Measurements from ENCODE around the gene PHF21B.

PHF21B gene

DNA sequence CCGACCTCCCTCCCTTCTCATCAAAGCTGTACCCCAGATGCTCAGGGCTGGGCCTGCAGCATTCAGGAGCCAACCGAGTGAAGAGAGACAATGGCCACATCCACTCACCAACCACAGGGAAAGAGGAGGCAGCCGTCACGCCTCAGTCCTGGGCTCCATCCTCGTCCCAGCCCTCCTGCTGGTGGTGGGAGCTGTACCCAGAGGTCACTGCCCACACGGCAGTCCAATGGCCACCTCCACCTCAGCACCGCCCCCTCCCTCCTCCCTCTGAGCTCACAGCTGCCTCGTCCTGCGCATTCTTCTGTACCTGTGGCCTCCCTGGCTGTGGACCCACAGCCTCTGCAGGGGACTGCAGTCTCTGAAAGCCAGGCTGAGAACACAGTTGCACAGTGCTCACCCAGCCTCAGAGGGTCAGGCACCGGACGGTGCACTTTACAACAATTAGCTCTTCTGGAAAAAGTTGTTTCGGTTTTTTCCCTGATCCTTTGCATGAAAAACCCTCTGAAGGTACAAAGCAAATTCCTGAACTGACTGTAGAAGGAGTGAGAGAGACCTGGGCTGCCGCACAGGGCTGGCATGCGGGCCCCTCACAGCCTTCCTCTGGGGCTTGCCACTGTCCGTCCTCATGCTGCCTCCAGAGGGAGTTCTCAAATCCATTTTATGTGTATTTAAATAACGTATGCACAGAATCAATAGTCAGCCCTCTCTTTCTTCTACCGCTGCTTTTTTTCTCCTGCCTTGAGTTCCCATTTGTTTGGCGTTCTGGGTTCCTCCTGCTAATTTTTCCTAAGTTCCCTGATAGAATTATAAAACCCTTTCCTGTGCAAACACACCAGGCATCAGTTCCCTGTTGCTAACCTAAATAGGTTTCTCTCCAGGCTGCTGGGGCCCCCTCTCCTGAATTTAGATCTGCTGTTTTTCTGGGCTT lies 52.7 kb downstream of the PHF21B start:
- no peak for DNase-seq

DNA sequence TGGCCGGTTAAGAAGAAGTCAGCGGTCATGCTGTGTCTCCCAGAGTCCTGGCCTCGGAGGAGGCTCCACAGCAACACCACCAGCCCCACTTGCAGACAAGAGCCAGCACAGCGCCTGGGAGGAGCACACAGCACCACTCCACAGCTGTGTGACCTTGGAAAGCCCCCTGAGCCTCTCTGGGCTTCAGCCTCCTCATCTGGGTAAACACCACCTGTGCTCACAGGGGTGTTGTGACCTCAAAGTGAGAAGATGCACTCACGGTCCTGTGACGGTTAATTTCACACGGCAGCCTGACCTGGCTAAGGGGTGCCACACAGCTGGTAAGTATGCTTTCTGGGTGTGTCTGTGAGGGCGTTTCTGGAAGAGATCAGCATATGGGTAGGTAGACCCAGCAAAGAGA lies 54.7 kb downstream of the PHF21B start:
- DNase-seq: no peak

GRCh38 chr22:44954149-44954548 lies 55.7 kb downstream of the PHF21B start:
- DNase-seq: no peak

DNA sequence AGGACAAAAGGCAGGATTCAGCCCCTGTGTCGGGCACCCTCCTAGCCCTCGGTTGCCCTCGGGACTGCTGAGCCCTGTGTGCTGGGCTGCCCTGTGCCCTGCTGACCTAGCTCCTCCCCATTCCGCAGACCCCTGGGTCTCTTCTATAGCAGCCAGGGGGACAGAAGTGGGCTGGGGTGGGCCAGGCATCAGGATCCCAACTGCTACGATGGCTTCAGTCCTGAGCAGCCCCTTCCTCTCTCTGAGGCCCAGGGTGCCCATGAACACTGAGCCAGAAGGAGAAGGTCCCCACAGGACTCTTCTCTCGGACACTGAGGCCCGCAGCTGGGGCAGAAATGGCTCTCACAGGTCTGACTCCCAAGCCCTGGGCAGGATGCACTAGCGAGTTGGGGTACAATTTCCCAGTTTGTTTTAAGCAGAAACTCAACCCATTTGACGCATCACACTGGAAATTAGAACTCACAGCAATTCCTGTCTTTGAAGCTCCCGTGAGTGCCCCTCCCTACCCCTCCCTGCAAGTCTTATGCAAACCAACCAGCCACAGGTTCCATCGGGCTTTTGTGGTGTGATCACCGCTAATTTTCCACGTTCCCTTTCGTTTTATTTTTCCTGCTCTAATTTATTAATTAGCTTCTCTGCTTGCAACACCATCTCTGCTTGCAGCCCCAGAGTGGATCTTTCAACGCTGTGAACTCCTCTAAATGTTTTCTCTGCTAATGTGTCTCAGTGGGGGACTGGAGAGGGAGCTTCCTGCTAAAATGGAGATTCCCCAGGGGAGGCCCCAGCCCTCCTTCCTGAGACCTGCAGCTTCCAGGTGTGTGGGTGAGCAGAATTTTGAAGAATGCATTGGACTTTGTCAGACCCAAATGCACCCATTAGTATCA lies 56.7 kb downstream of the PHF21B start:
- DNase-seq: no peak

DNA sequence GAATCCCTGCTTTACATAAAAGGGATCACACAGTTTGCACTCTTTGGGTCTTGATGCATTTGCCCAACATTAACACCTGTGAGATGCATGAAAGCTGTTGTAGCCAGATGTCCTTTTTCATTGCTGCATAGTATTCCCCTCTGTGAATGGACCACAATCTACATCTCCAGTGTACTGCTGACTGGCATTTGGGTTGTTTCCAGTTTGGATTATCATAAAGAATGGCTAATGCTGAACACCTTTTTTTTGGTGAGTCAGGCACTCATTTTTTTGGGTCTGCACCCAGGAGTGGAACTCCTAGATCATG lies 58.3 kb downstream of the PHF21B start:
- DNase-seq: no peak

DNA sequence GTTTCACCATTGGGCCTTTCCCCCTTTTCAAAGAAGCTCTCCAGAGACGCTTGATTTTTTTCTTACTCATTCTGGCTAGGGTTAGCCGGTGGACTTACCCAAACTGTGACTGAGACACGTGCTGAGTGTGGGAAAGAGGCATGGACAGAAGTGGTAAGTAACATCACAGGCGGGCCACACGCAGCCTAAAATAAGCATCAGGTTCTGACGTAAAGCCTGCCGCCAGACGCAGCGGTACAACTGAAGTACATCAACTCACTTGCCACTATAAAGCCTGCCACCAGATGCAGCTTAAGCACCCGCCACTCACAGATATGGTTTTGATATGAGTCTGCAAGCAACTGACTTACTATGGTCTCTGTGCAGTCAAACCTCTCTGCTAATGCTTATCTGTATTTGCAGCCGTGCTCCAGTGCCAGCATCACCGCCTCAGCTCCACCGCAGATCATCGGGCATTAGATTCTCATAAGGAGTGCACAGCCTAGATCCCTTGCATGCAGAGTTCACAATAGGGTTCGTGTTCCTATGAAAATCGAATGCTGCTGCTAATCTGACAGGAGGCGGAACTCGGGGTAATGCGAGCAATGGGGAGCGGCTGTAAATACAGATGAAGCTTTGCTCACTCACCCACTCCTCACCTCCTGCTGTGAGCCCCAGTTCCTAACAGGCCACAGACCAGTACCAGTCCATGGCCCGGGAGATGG lies 58.8 kb downstream of the PHF21B start:
- no peak for DNase-seq

DNA sequence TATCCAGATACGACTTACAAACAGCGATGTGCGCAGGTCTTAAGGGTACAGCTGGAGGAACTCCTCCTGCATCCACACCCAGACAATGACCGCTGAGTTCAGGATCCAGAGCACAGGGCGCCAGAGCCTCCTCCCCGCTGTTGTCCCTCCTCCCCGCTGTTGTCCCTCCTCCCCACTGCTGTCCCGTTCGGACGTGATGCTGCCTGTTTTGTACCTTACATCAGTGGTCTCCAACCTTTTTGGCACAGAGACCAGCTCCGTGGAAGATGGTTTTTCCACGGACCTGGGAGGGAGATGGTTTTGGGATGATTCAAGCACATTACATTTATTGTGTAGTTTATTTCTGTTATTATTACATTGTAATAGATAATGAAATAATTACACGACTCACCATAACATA lies 62.0 kb downstream of the PHF21B start:
- DNase-seq: no peak

DNA sequence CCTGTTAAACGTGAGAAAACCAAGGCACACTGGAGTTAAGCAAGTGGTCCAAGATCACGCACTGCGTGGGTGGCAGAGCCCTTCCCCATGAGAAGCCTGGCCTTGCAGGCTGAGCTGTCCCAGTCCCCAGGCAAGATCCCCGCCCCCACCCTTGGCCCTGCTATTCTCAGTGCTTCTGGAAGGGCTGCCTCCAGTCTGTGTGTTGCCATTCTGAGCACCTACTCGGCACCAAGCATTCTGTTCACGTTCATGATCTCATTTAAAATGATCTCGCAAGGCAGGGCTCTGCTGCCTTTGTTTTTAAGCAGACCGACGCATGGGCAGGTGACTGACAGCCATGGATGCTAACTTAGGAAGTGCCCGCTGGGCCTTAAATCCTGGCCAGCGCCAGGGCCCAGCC lies 62.8 kb downstream of the PHF21B start:
- DNase-seq: no peak

GRCh38 chr22:44944883-44945601 lies 64.8 kb downstream of the PHF21B start:
- no peak for DNase-seq

DNA sequence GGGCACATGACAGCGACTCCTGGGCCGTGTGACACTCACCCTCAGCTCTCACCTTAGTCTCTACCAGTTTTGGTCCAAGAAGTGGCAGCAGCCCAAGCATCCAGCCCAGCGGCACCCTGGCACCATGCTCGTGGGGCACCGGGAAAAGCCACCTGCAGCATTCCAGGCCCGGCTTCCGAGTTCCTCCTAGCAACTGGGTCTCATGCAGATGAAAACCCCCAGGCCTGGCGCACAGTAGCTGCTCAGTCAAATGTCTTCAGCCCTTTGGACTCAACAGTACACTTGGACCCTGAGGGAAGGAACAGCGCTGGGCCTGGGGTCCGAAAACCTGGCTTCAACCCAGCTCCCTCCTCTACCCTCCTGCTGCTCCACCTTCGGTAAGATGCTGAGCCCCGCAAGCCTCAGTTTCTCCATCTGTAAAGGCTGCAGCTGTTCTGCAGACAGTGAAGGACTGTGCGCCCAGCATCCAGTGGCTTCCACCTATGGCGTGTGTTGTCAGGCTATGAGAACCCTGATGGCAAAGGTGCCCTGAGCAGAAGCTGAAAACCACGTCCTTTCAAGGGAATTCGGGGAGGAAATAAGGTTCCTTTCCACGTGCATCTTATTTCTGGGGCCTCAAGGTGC lies 66.0 kb downstream of the PHF21B start:
- no peak for DNase-seq

DNA sequence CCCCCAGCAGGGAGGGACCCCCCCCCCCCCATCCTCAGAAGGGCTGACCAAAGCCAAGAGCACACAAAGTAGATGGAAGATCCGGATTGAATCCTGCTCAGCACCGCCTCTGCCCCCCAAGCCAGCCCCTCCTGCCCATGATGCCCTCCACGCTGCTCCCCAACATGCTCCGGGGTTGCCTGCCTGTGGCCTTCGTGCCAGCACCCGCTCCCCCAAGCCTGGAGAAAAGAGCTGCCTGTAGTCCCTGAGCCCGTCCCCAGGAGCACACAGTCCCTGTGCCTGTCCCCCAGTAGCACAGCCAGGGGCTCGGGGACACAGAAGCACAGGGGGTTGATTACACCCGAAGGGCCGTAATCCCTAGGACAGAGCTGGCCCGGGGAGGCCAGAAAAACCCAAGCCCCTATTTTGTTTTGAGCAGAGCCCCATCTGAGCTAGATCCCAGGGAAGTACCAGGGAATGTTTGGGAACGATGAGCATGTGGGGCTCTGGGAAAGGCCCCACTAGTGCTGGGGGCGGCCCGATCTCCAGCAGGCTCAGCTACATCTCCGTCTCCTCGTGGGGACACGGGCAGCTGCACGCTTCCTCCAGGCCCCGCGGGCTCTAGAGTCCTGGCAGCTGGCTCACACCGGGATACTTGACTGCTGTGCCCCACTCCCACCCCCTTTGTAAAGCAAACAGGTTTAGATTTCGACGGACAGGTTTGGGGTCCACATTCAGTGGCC lies 66.7 kb downstream of the PHF21B start:
- no peak for DNase-seq

- DNase-seq: no peak
Observed at GRCh38 chr22:44942056-44942455, 67.7 kb downstream of the PHF21B start.

DNA sequence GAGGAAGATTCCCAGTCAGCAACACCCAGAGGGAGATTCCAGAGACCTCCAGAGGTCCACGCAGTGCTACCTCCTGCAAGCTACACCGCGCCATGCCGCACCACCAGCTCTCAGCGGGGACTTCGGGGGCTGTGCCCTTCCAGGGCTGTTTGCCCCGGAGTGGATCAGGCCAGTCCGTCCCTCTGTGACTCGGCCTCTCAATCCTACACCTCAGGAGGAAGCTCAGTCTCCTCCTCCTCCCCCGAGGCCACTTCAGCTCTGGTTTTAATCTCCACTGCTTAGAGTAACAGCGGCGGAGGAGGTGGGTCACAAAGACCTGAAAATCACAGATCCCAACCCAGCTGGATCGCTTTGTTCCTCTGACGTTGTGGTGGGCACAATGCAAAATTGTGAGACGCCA lies 68.6 kb downstream of the PHF21B start:
- no peak for DNase-seq

DNA sequence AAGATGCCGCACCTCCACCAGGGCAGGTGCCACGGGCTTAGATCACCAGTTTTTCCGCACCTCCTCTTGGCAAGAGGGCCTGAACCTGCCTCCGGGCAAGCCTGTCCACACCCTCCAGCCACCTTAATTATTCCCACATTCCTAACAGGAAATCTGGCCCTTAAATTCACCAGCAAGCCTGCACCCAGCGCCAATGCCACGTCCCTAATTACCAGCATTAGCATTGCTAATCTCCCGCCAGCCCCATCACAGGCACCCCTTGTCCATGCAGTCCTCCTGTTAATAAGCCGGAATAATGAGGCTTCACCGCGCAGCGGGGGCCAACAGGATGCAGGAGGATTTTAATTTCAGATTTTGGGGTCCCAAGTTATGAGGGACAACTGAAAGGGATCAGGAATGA lies 69.7 kb downstream of the PHF21B start:
- no peak for DNase-seq

DNA sequence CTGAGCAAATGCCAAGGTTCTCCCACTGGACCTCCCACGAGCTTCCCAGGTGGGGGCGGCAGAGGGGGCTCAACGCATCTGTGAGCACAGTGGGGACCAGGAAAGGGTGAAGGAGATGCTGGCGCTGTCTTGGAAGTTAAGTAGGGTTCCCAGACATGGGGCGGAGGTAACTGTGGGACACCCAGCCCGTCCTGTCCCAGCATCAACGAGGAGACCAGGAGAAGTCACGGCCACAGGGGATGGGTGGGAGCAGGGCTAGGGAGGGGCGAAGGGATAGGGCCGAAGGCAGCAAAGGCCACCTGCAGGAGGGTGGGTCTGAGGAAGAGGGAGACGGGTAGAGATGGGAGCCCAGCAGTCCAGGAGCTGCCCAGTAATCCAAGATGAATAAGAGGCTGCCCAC lies 70.4 kb downstream of the PHF21B start:
- DNase-seq: no peak

DNA sequence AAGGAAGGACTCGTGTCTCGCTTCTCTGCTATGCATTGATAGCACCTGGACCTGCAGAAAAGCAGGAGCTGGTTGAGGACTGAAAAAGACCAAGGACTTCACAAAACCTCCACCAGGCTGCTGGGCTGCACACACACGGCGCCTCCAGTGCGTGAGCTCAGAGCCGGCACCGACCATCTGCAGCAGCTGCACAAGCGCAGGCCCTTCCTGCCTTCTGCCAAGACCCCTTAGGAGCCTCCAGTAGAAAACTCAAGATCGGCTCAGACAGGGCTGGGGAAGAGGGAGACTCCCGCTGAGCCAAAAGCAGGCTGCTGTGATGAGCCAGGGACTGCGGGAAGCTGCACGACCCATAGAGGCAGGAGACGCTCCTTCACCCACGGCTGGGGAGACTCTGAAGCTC lies 70.9 kb downstream of the PHF21B start:
- DNase-seq: no peak

GRCh38 chr22:44937216-44937615 lies 72.6 kb downstream of the PHF21B start:
- no peak for DNase-seq

- DNase-seq: no peak
Observed at GRCh38 chr22:44936201-44936600, 73.6 kb downstream of the PHF21B start.

GRCh38 chr22:44935724-44936123 lies 74.1 kb downstream of the PHF21B start:
- no peak for DNase-seq

DNA sequence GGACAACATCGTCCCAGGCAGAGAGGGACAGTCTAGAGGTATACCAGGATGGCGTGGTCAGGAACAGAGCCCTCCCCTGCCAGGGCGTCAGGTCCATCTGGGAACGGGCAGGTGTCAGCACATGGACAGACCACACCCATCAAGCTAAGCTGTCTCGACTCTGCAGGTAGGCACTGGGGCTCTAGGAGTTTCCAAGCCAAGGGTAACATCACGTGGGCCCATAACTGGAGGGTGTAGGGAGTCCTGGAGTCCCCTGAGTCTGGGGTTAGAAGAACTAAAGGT lies 75.4 kb downstream of the PHF21B start:
- DNase-seq: no peak

DNA sequence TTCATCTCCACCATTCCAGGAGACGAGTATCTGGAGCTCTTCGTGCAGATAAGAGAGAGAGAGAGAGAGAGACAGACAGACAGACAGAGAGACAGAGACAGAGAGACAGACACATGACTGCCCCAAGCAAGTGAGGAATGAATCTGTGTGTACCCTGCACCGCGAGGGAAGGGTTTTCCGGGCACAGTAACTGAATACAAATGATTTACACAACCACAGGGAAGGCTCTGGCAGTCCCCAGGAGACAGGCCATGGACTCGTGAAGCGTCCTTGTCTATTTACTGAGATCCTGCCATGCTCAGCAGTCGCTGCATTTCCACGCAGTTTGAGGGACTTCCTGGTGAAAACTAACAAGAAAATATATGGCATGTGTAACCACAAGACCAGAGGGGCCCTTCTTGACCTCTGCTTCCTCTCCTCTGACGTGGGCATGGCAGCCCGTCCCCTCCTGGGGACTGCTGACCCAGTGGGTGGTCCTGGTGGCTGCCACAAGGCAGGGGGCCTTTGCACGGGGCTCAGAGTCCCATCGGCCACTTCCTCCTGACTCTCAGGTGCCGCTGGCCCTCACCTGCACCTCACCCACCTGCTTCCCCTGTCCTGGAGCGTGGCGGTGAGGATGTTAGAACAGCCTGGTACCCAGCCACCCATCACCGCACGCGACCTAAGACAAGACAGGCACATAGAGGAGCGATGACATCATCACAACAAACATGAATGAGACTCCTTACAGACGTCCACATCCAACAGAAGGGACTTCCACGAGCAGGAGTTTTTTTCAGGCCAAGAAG lies 75.9 kb downstream of the PHF21B start:
- no peak for DNase-seq

Data from right hindlimb (tissue), 1 donor.